HepG2 (cell line): Measurements from ENCODE around the gene TCF12. TPM values are rescaled to one million over a fixed set of nuclear protein-coding genes. Genes with fewer than 3 reads are reported as not detected.

Experiments used
- ATAC-seq: fragments of 200-7000 bp; cut with Tn5 transposase; 3 replicates; pipeline ENCODE4 v1.9.1; 2020; ENCODE audit warnings: mild to moderate bottlenecking, moderate library complexity
- BruUV-seq: library from RNA; stranded (reverse); fragments of 400-500 nt; replicated peaks from 2 replicates; lab custom pipeline; 2021; lab: Mats Ljungman, UMichigan
- CTCF ChIA-PET: fragments of 300-600 bp; formaldehyde crosslinking; extraction: SDS; loops from one replicate; lab custom pipeline; 2021; ENCODE audit warnings: low total read pairs, inconsistent platforms, low intra/inter-chr PET ratio; lab: Yijun Ruan, JAX
- POLR2A ChIA-PET: fragments of 350-600 bp; sonication (Branson Sonifier 250); formaldehyde crosslinking; loops from one replicate; lab custom pipeline; 2020; ENCODE audit warnings: antibody characterized with exemption, inconsistent platforms; lab: Yijun Ruan, JAX
- DNase-seq: peaks from one replicate; pipeline ENCODE4 v3.0.0-alpha.2; 2015; ENCODE audit warnings: low spot score
- FAIRE-seq: peaks from 3 replicates; lab custom pipeline; 2011; peaks lifted over from hg19 to GRCh38; lab: Jason Lieb, UNC
- H2AFZ ChIP-seq: one replicate; pipeline ENCODE4 v1.6.1; 2011; ENCODE audit warnings: low read length, inconsistent platforms
- H3K27ac ChIP-seq: fragments of 300-600 bp; 3 replicates; pipeline ENCODE4 v1.8.0; 2011; ENCODE audit warnings: mixed run types, mild to moderate bottlenecking, mixed read lengths, low read length, inconsistent platforms; ENCODE audit not compliant: insufficient read depth; ENCODE audit errors: extremely low read length
- H3K27me3 ChIP-seq, 2 experiments: fragments of 200-600 bp in 1 of 2; 2 replicates in 1 of 2; 3 replicates in 1 of 2; pipeline versions ENCODE4 v1.6.0 to v1.8.0; 2011; ENCODE audit warnings: low read length in 2 of 2, mild to moderate bottlenecking in 2 of 2, moderate library complexity in 2 of 2, inconsistent platforms in 1 of 2; ENCODE audit not compliant: insufficient read depth in 2 of 2, control insufficient read depth in 1 of 2
- H3K36me3 ChIP-seq, 2 experiments: fragments of 200-600 bp in 1 of 2; replicated peaks in 1 of 2; 2 replicates in 1 of 2; 3 replicates in 1 of 2; pipeline versions ENCODE4 v1.5.1 to v1.8.0; 2011; ENCODE audit warnings: low read length in 2 of 2, inconsistent platforms in 1 of 2; ENCODE audit not compliant: insufficient read depth in 2 of 2, control insufficient read depth in 1 of 2
- H3K4me1 ChIP-seq: 2 replicates; pipeline ENCODE4 v1.5.1; 2012; ENCODE audit warnings: low read length, inconsistent platforms; ENCODE audit not compliant: insufficient read depth
- H3K4me2 ChIP-seq: 2 replicates; pipeline ENCODE4 v1.6.0; 2011; ENCODE audit warnings: low read depth, low read length, inconsistent platforms
- H3K4me3 ChIP-seq, 3 experiments: fragments of 200-600 bp in 1 of 3; sonication (generic), shearing (Covaris generic) in 1 of 3; replicated peaks in 1 of 3; 2 replicates each; pipeline ENCODE4 v1.5.1; 2011 to 2016; ENCODE audit warnings: low read length in 3 of 3, inconsistent platforms in 2 of 3, low read depth in 2 of 3, mild to moderate bottlenecking in 2 of 3, control low read depth in 1 of 3, mixed read lengths in 1 of 3; ENCODE audit not compliant: insufficient read depth in 1 of 3
- H3K79me2 ChIP-seq: one replicate; pipeline ENCODE4 v1.6.1; 2011; ENCODE audit warnings: low read length, inconsistent platforms; ENCODE audit not compliant: insufficient read depth
- H3K9ac ChIP-seq: 2 replicates; pipeline ENCODE4 v1.6.0; 2011; ENCODE audit warnings: mild to moderate bottlenecking, low read depth, low read length, inconsistent platforms; ENCODE audit not compliant: insufficient read depth
- H3K9me3 ChIP-seq: 2 replicates; pipeline ENCODE4 v1.5.1; 2012; ENCODE audit warnings: mild to moderate bottlenecking, low read length
- H4K20me1 ChIP-seq: 2 replicates; pipeline ENCODE4 v1.6.0; 2011; ENCODE audit warnings: inconsistent platforms, mild to moderate bottlenecking, low read length, moderate library complexity; ENCODE audit not compliant: insufficient read depth
- CHD2 ChIP-seq: IDR thresholded peaks from 2 replicates; pipeline ENCODE4 v1.6.1; 2011; ENCODE audit warnings: low read depth, low read length, improper control_type of control experiment
- TCF7 ChIP-seq: sonication (generic); IDR thresholded peaks from 2 replicates; pipeline ENCODE4 v1.6.1; 2016; ENCODE audit warnings: antibody characterized with exemption, low read depth
- ZNF350 ChIP-seq: sonication (generic); formaldehyde crosslinking; IDR thresholded peaks from 2 replicates; pipeline ENCODE4 v1.4.0; 2020; ENCODE audit warnings: mild to moderate bottlenecking, low read depth, missing genetic modification reagents, borderline replicate concordance
- ZNF354B ChIP-seq: sonication (generic); formaldehyde crosslinking; IDR thresholded peaks from 2 replicates; pipeline ENCODE4 v1.8.0; 2022; ENCODE audit warnings: mild to moderate bottlenecking, missing genetic modification reagents
- ZNF772 ChIP-seq: sonication (generic); formaldehyde crosslinking; IDR thresholded peaks from 2 replicates; pipeline ENCODE4 v1.5.0; 2020; ENCODE audit warnings: mild to moderate bottlenecking, missing genetic modification reagents
- WGBS: methylation state at CpG from one replicate; pipeline ENCODE4 v1.1.6; 2017; ENCODE audit warnings: low lambda C conversion rate; 5-methylcytosine and 5-hydroxymethylcytosine counted together
- in situ Hi-C: cut with HindIII; loops from 2 replicates; pipeline ENCODE4 v1.10.0; 2017; ENCODE audit warnings: low pct_unique_long_range_greater_than_20kb; ENCODE audit not compliant: extremely low pct_ligation_motif_present
- intact Hi-C: fragments of 100-400 bp; cut with micrococcal nuclease; formaldehyde crosslinking; loops from one replicate; pipeline ENCODE4 v1.10.0; 2022; ENCODE audit not compliant: unreplicated experiment
- polyA plus RNA-seq, 8 experiments: library from polyadenylated mRNA; depleted of rRNA in 3 of 8; stranded (reverse) in 7 of 8; unstranded in 1 of 8; fragments of >200 nt; fragmentation: Illumina TruSeq in 4 of 8; extraction: Trizol in 4 of 8; gene quantifications; 2 replicates each; pipeline versions ENCODE4 v1.2.1 to v1.2.3, GENCODE V29; 2011 to 2016; ENCODE audit warnings: low read depth in 4 of 8, missing spikeins in 1 of 8, mixed read lengths in 1 of 8; ENCODE audit not compliant: insufficient read depth in 1 of 8
- total RNA-seq, 5 experiments: library from RNA; depleted of rRNA; stranded (reverse); fragments of >200 nt; fragmentation: Illumina TruSeq; extraction: Trizol; gene quantifications; 2 replicates each; pipeline ENCODE4 v1.2.3, GENCODE V29; 2016; ENCODE audit warnings: low read depth in 1 of 5
- TF ChIP-seq, protein P1 (sequence below): IDR thresholded peaks from 2 replicates; pipeline ENCODE4 v1.4.0; 2020; ENCODE audit warnings: mild to moderate bottlenecking, missing genetic modification reagents
- TF ChIP-seq, protein P2 (sequence below): sonication (generic); formaldehyde crosslinking; IDR thresholded peaks from 2 replicates; pipeline ENCODE4 v1.5.0; 2020; ENCODE audit warnings: missing genetic modification reagents
- TF ChIP-seq, protein P3 (sequence below): sonication (generic); formaldehyde crosslinking; IDR thresholded peaks from 2 replicates; pipeline ENCODE4 v1.5.0; 2020; ENCODE audit warnings: missing genetic modification reagents

The TCF12 gene
- total and polyA plus RNA-seq, 2 of the 13 experiments (the other 11 are each of a cell fraction or from before 2014, with no cell fraction given): 48.6 to 51.1 TPM

DNA sequence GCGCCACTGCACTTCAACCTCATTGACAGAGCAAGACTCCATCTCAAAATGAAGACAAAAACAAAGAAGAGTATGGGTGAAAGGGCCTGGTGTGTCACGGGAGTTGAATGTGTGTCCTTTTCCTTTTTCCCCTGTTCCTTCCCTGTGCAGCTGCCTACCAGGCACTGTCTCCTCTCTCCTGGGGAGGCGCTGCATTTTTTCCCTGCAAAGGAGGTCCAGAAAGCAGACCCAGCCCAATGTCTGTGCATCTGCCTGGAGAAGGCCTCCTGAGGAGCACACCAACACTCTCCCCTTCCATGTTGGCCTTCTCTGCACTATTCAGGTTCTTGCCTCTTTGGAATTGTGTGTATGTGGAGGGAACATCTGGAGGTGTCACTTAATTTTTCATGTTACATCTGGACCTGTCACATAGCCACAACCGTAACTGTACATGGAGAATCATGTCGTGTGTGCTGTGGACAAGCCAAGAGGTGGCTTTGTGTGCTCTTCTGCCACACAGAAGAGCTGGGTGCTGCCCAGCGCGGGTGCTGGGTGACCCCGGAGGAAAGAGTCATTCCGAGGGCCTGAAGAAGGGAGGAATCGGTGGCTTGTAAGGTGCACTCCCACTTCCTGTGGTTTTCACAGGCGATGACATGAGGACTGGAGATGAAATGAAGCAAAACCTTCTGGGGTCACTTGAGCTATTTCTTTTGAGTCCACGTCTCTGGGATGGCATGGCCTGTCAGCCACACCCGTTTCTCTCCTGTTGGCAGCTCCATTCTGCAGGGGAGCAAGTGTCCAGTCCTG is 411.3 kb downstream of the TCF12 start:
- peaks cover 11 to 48% of the 10 kb centered on the region in 2 experiments for H3K27me3 ChIP-seq
- in situ Hi-C loops: no loop called here
- FAIRE-seq (no peak), ATAC-seq (peak; percentile 59; the same call in 2 of the 3 replicates), DNase-seq (no peak)
- H2AFZ ChIP-seq: no peak overlapping the region
- POLR2A ChIA-PET: no interaction called here
- H3K79me2 ChIP-seq: no peaks in the 10 kb centered on the region
- no peak overlapping the region for H3K4me3 ChIP-seq
- no peak overlapping the region for H3K9ac ChIP-seq
- intact Hi-C loops: loop anchor here (5.0 to 10.0 kb wide), 2 partner anchors 185 to 788 kb away; no protein-coding TSS in a partner anchor
- no peak overlapping the region for H3K4me2 ChIP-seq
- no peaks in the 10 kb centered on the region for H4K20me1 ChIP-seq
- H3K4me1 ChIP-seq: peaks cover 24% of the 10 kb centered on the region
- H3K27ac ChIP-seq: no peak overlapping the region
- WGBS: 54% methylated on average over 12 of the region's 13 CpGs
- CTCF ChIA-PET: no interaction called here
- no TSS peak for BruUV-seq
- H3K9me3 ChIP-seq: no peaks in the 10 kb centered on the region
- H3K36me3 ChIP-seq: no peaks in the 10 kb centered on the region
- TF ChIP-seq, protein P1, sequence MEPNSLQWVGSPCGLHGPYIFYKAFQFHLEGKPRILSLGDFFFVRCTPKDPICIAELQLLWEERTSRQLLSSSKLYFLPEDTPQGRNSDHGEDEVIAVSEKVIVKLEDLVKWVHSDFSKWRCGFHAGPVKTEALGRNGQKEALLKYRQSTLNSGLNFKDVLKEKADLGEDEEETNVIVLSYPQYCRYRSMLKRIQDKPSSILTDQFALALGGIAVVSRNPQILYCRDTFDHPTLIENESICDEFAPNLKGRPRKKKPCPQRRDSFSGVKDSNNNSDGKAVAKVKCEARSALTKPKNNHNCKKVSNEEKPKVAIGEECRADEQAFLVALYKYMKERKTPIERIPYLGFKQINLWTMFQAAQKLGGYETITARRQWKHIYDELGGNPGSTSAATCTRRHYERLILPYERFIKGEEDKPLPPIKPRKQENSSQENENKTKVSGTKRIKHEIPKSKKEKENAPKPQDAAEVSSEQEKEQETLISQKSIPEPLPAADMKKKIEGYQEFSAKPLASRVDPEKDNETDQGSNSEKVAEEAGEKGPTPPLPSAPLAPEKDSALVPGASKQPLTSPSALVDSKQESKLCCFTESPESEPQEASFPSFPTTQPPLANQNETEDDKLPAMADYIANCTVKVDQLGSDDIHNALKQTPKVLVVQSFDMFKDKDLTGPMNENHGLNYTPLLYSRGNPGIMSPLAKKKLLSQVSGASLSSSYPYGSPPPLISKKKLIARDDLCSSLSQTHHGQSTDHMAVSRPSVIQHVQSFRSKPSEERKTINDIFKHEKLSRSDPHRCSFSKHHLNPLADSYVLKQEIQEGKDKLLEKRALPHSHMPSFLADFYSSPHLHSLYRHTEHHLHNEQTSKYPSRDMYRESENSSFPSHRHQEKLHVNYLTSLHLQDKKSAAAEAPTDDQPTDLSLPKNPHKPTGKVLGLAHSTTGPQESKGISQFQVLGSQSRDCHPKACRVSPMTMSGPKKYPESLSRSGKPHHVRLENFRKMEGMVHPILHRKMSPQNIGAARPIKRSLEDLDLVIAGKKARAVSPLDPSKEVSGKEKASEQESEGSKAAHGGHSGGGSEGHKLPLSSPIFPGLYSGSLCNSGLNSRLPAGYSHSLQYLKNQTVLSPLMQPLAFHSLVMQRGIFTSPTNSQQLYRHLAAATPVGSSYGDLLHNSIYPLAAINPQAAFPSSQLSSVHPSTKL (CRISPR knock-in tag): no peak
- no peak for TF ChIP-seq ZNF354B (CRISPR knock-in tag)
- no peak for TF ChIP-seq ZNF772 (CRISPR knock-in tag)
- TF ChIP-seq, protein P2, sequence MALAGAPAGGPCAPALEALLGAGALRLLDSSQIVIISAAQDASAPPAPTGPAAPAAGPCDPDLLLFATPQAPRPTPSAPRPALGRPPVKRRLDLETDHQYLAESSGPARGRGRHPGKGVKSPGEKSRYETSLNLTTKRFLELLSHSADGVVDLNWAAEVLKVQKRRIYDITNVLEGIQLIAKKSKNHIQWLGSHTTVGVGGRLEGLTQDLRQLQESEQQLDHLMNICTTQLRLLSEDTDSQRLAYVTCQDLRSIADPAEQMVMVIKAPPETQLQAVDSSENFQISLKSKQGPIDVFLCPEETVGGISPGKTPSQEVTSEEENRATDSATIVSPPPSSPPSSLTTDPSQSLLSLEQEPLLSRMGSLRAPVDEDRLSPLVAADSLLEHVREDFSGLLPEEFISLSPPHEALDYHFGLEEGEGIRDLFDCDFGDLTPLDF: no peak
- TF ChIP-seq ZNF350: no peak
- no peak for TF ChIP-seq TCF7
- no peak for TF ChIP-seq CHD2
- TF ChIP-seq, protein P3, sequence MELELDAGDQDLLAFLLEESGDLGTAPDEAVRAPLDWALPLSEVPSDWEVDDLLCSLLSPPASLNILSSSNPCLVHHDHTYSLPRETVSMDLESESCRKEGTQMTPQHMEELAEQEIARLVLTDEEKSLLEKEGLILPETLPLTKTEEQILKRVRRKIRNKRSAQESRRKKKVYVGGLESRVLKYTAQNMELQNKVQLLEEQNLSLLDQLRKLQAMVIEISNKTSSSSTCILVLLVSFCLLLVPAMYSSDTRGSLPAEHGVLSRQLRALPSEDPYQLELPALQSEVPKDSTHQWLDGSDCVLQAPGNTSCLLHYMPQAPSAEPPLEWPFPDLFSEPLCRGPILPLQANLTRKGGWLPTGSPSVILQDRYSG: no peak
